ENCODE data around the gene OLFM1. TPM values are rescaled to one million over a fixed set of nuclear protein-coding genes. Genes with fewer than 3 reads are reported as not detected.

The OLFM1 gene
- total RNA-seq, 4 donors from 2014 or later = 8.5 to 73.9 (median 19.1) TPM

DNA sequence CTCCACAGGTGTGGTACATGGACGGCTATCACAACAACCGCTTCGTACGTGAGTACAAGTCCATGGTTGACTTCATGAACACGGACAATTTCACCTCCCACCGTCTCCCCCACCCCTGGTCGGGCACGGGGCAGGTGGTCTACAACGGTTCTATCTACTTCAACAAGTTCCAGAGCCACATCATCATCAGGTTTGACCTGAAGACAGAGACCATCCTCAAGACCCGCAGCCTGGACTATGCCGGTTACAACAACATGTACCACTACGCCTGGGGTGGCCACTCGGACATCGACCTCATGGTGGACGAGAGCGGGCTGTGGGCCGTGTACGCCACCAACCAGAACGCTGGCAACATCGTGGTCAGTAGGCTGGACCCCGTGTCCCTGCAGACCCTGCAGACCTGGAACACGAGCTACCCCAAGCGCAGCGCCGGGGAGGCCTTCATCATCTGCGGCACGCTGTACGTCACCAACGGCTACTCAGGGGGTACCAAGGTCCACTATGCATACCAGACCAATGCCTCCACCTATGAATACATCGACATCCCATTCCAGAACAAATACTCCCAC lies 32.1 kb downstream of the OLFM1 start:
- H3K27me3 ChIP-seq = no peaks in the 10 kb centered on the region
- H3K9me3 ChIP-seq = no peaks in the 10 kb centered on the region
- H3K36me3 ChIP-seq = no peaks in the 10 kb centered on the region
- intact Hi-C loops (cut with DNase I; ENCODE audit: low total_unique reads) = no loop called here
- H3K27ac ChIP-seq = no peak overlapping the region
- TF ChIP-seq POLR2A (IDR thresholded peaks at IDR 0.05) (no peak), CTCF (IDR thresholded peaks at IDR 0.05) (no peak)
- no peak for DNase-seq
- H3K4me1 ChIP-seq = no peaks in the 10 kb centered on the region
- H3K4me3 ChIP-seq = no peak overlapping the region

DNA sequence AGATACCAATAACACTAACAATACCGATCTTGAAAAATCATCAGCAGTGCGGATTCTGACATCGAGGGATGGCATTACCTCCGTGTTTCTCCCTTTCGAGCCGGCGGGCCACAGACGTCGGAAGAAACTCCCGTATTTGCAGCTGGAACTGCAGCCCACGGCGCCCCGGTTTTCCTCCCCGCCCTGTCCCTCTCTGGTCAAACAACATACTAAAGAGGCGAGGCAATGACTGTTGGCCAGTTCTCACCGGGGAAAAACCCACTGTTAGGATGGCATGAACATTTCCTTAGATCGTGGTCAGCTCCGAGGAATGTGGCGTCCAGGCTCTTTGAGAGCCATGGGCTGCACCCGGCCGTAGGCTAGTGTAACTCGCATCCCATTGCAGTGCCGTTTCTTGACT lies 32.8 kb downstream of the OLFM1 start:
- no peak for DNase-seq
- Histone ChIP-seq H3K9me3 (no peaks in the 10 kb centered on the region), H3K27me3 (no peaks in the 10 kb centered on the region), H3K4me3 (no peak overlapping the region), H3K36me3 (no peaks in the 10 kb centered on the region), H3K27ac (no peak overlapping the region), H3K4me1 (no peaks in the 10 kb centered on the region)
- TF ChIP-seq CTCF (IDR thresholded peaks at IDR 0.05) = no peak
- TF ChIP-seq POLR2A (IDR thresholded peaks at IDR 0.05) = no peak
- intact Hi-C loops (cut with DNase I; ENCODE audit: low total_unique reads) = no loop called here

- intact Hi-C loops (cut with DNase I; ENCODE audit: low total_unique reads) = no loop called here
- Histone ChIP-seq H3K27ac (no peak overlapping the region), H3K27me3 (no peaks in the 10 kb centered on the region), H3K9me3 (no peaks in the 10 kb centered on the region), H3K4me3 (no peak overlapping the region), H3K4me1 (no peaks in the 10 kb centered on the region), H3K36me3 (no peaks in the 10 kb centered on the region)
- DNase-seq = no peak
- no peak for TF ChIP-seq POLR2A (IDR thresholded peaks at IDR 0.05)
- no peak for TF ChIP-seq CTCF (IDR thresholded peaks at IDR 0.05)
Observed at GRCh38 chr9:135122316-135122715, 34.8 kb downstream of the OLFM1 start.

GRCh38 chr9:135123126-135123772 lies 35.8 kb downstream of the OLFM1 start:
- intact Hi-C loops (cut with DNase I; ENCODE audit: low total_unique reads) = no loop called here
- Histone ChIP-seq H3K27ac (no peak overlapping the region), H3K36me3 (no peaks in the 10 kb centered on the region), H3K9me3 (no peaks in the 10 kb centered on the region), H3K4me1 (no peaks in the 10 kb centered on the region), H3K4me3 (no peak overlapping the region), H3K27me3 (no peaks in the 10 kb centered on the region)
- no peak for DNase-seq
- TF ChIP-seq POLR2A (IDR thresholded peaks at IDR 0.05) (no peak), CTCF (IDR thresholded peaks at IDR 0.05) (no peak)

GRCh38 chr9:135123773-135124134 lies 36.3 kb downstream of the OLFM1 start:
- intact Hi-C loops (cut with DNase I; ENCODE audit: low total_unique reads) = no loop called here
- no peaks in the 10 kb centered on the region for H3K36me3 ChIP-seq
- no peak overlapping the region for H3K27ac ChIP-seq
- TF ChIP-seq CTCF (IDR thresholded peaks at IDR 0.05) (no peak), POLR2A (IDR thresholded peaks at IDR 0.05) (no peak)
- no peak for DNase-seq
- no peaks in the 10 kb centered on the region for H3K9me3 ChIP-seq
- no peaks in the 10 kb centered on the region for H3K4me1 ChIP-seq
- no peak overlapping the region for H3K4me3 ChIP-seq
- no peaks in the 10 kb centered on the region for H3K27me3 ChIP-seq

Measured in uterus (tissue), 4 donors.